Measurements from ENCODE around the gene AP4M1. TPM values are rescaled to one million over a fixed set of nuclear protein-coding genes. Genes with fewer than 3 reads are reported as not detected.
A peak's percentile ranks its signal among the peaks of the same experiment; 100 is the strongest.

Gene AP4M1, protein sequence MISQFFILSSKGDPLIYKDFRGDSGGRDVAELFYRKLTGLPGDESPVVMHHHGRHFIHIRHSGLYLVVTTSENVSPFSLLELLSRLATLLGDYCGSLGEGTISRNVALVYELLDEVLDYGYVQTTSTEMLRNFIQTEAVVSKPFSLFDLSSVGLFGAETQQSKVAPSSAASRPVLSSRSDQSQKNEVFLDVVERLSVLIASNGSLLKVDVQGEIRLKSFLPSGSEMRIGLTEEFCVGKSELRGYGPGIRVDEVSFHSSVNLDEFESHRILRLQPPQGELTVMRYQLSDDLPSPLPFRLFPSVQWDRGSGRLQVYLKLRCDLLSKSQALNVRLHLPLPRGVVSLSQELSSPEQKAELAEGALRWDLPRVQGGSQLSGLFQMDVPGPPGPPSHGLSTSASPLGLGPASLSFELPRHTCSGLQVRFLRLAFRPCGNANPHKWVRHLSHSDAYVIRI
- 10 to 100 TPM; 10.9 to 20.3 (median 14.2) TPM for total RNA-seq
- 10 to 100 TPM; 13.8 to 19.0 TPM for polyA plus RNA-seq
- long read RNA-seq, donor 1, transcript AP4M1-206 (15 exons, 1,836 nt) = minor isoform, 10 of 156 reads
- long read RNA-seq, donor 1, transcript AP4M1-201 (15 exons, 1,817 nt) = major isoform, 60 of 156 reads
- long read RNA-seq, donor 1, partial matches to known transcripts = 8 of 156 reads
- long read RNA-seq, donor 1, other reads (novel, unspliced or antisense) = 78 of 156 reads
- long read RNA-seq, donor 2, transcript AP4M1-201 (15 exons, 1,817 nt) = major isoform, 9 of 57 reads
- long read RNA-seq, donor 2, partial matches to known transcripts = 35 of 57 reads
- long read RNA-seq, donor 2, other reads (novel, unspliced or antisense) = 13 of 57 reads
- long read RNA-seq, donor 3, transcript AP4M1-201 (15 exons, 1,817 nt) = major isoform, 10 of 32 reads
- long read RNA-seq, donor 3, partial matches to known transcripts = 1 of 32 reads
- long read RNA-seq, donor 3, other reads (novel, unspliced or antisense) = 21 of 32 reads

GRCh38 chr7:100101016-100101862, at the start of gene AP4M1, which contains the start of gene MCM7:
Gene AP4M1 (plus strand): TSS chr7:100101643. CDS start chr7:100101715, 72 bp downstream.
Gene MCM7 (minus strand): TSS chr7:100101397. CDS start chr7:100101294, 103 bp downstream.
- Histone ChIP-seq H3K27ac (peak within 1 kb of the TSS; percentile 78 to 91), H3K4me3 (peak within 1 kb of the TSS; percentile 85), H3K27me3 (no peaks in the 10 kb centered on the region), H3K9me3 (no peaks in the 10 kb centered on the region), H3K4me1 (ENCODE audit: insufficient read depth) (no peaks in the 10 kb centered on the region), H3K36me3 (no peaks in the 10 kb centered on the region)
- peak; percentile 5 for TF ChIP-seq POLR2A (IDR thresholded peaks at IDR 0.05)
- TF ChIP-seq, protein P1, sequence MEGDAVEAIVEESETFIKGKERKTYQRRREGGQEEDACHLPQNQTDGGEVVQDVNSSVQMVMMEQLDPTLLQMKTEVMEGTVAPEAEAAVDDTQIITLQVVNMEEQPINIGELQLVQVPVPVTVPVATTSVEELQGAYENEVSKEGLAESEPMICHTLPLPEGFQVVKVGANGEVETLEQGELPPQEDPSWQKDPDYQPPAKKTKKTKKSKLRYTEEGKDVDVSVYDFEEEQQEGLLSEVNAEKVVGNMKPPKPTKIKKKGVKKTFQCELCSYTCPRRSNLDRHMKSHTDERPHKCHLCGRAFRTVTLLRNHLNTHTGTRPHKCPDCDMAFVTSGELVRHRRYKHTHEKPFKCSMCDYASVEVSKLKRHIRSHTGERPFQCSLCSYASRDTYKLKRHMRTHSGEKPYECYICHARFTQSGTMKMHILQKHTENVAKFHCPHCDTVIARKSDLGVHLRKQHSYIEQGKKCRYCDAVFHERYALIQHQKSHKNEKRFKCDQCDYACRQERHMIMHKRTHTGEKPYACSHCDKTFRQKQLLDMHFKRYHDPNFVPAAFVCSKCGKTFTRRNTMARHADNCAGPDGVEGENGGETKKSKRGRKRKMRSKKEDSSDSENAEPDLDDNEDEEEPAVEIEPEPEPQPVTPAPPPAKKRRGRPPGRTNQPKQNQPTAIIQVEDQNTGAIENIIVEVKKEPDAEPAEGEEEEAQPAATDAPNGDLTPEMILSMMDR (IDR thresholded peaks at IDR 0.05) = no peak
- DNase-seq = peak; percentile 97 to 98 (median 98)
- intact Hi-C loops (cut with DNase I) = no loop called here
- WGBS, 3 donors = 0 to 1% (median 0%) methylated on average over 75 to 80 of the region's 80 CpGs

DNA sequence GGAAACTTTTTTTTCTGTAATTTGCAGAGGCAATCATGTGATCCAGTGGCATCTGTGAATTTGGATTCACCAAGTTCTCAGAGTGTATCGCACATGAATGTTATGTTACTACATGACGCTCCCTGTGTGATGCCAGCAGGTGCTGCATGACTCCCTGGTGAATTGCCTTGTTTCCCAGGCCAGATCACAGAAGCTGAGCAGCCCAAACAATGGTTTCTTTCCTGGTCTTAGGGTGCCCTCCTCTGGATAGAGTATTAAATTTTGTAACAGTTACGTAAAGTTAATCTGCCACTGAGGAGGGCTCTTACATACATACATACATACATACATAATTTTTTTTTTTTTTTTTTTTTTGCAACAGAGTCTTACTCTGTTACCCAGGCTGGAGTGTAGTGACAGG, 48.2 kb upstream of the AP4M1 start:
- intact Hi-C loops (cut with DNase I) = no loop called here
- Histone ChIP-seq H3K27ac (no peak overlapping the region), H3K9me3 (no peaks in the 10 kb centered on the region), H3K27me3 (no peaks in the 10 kb centered on the region), H3K4me3 (no peak overlapping the region), H3K4me1 (ENCODE audit: insufficient read depth) (peaks cover 5% of the 10 kb centered on the region), H3K36me3 (no peaks in the 10 kb centered on the region)
- WGBS, 3 donors = 33 to 67% (median 65%) methylated on average over 3 of the region's 3 CpGs
- TF ChIP-seq, protein P1 (IDR thresholded peaks at IDR 0.05) = no peak
- TF ChIP-seq EP300 (IDR thresholded peaks at IDR 0.05) = no peak
- no peak for TF ChIP-seq POLR2A (IDR thresholded peaks at IDR 0.05)
- DNase-seq = no peak

GRCh38 chr7:100057006-100057405, 44.4 kb upstream of the AP4M1 start:
- WGBS, 3 donors = 93 to 97% (median 94%) methylated on average over 10 of the region's 10 CpGs
- no peak for TF ChIP-seq EP300 (IDR thresholded peaks at IDR 0.05)
- TF ChIP-seq POLR2A (IDR thresholded peaks at IDR 0.05) = no peak
- TF ChIP-seq, protein P1 (IDR thresholded peaks at IDR 0.05) = no peak
- H3K27me3 ChIP-seq = no peaks in the 10 kb centered on the region
- intact Hi-C loops (cut with DNase I) = no loop called here
- DNase-seq = no peak
- H3K27ac ChIP-seq = no peak overlapping the region
- H3K36me3 ChIP-seq = no peaks in the 10 kb centered on the region
- no peaks in the 10 kb centered on the region for H3K9me3 ChIP-seq
- no peak overlapping the region for H3K4me3 ChIP-seq
- H3K4me1 ChIP-seq (ENCODE audit: insufficient read depth) = no peaks in the 10 kb centered on the region

Data from ovary (tissue), 10 donors.